Measurements from ENCODE around the gene FBXO44. TPM values are rescaled to one million over a fixed set of nuclear protein-coding genes. Genes with fewer than 3 reads are reported as not detected.

FBXO44 gene
- total RNA-seq, 1 experiment from 2014 or later: 60.9 TPM

DNA sequence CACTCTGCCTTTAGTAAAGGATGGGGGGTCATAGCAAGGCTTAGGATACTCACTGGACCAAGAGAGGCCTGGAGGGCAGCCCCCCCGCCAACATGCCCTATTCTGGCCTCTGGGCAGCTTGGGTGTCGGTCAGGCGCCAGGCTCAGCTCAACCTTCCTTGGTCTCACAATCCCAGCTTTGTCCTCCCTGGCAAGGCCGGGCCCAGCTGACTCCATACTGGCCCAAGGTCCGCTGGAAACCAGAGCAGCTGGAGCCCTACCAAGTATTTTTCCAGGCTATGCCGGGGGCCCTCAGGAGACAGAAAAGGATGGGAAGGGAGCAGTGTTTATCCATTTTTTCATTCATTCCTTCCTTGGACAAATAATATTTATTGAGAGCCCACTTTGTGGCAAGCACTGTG lies 6.6 kb upstream of the FBXO44 start:
- no peak overlapping the region for H3K27ac ChIP-seq (ENCODE audit: low read depth, low read length)
- H3K79me2 ChIP-seq (ENCODE audit: insufficient read depth, low read length): peaks cover 7% of the 10 kb centered on the region; the same call in 1 of the 2 replicates
- H3K27me3 ChIP-seq (ENCODE audit: insufficient read depth, low read length): no peaks in the 10 kb centered on the region
- ChIA-PET POLR2A (no interaction called here), CTCF (no interaction called here), RAD21 (ENCODE audit: low non-redundant PET in 1 of 2, low total read pairs in 2 of 2, uncharacterized antibody in 2 of 2, unreplicated experiment in 2 of 2) (no interaction called here)
- no peaks in the 10 kb centered on the region for H3K36me3 ChIP-seq (ENCODE audit: control insufficient read depth in 1 of 2, insufficient read depth in 2 of 2, low read length in 2 of 2)
- ATAC-seq (no peak), DNase-seq (ENCODE audit: low read depth, low spot score) (no peak)
- intact Hi-C loops (cut with micrococcal nuclease): no loop called here
- no peaks in the 10 kb centered on the region for H3K9me3 ChIP-seq (ENCODE audit: control insufficient read depth in 1 of 2, insufficient read depth in 1 of 2, low read depth in 1 of 2, low read length in 2 of 2)
- H4K20me1 ChIP-seq (ENCODE audit: insufficient read depth): no peaks in the 10 kb centered on the region
- H3K4me3 ChIP-seq (replicated peaks in 1 of 2; ENCODE audit: low read depth in 1 of 2, low read length in 2 of 2): no peak overlapping the region
- H3K9me2 ChIP-seq (ENCODE audit: insufficient read depth): no peaks in the 10 kb centered on the region
- no TSS peak for BruUV-seq (replicated peaks)
- no peak overlapping the region for H3K9ac ChIP-seq (ENCODE audit: low read length)
- H3K4me2 ChIP-seq (ENCODE audit: low read length): no peak overlapping the region
- H2AFZ ChIP-seq (ENCODE audit: low read depth, low read length, poor library complexity, severe bottlenecking): no peak overlapping the region
- H3K4me1 ChIP-seq (ENCODE audit: control insufficient read depth in 1 of 2, insufficient read depth in 2 of 2, low read length in 2 of 2): peaks cover 23 to 37% of the 10 kb centered on the region in 2 experiments; a peak in 3 of 4 replicates
- TF ChIP-seq CEBPB (IDR thresholded peaks at IDR 0.05; ENCODE audit: low read depth) (no peak), EZH2phosphoT487 (IDR thresholded peaks at IDR 0.05; ENCODE audit: borderline replicate concordance) (no peak), YY1 (IDR thresholded peaks at IDR 0.05; ENCODE audit: extremely low read depth, insufficient replicate concordance, low read depth, low read length) (no peak), FOSL1 (IDR thresholded peaks at IDR 0.05; ENCODE audit: low read depth) (no peak), EGR1 (IDR thresholded peaks at IDR 0.05; ENCODE audit: low read depth) (no peak), ZFX (IDR thresholded peaks at IDR 0.05) (no peak), POLR2A (IDR thresholded peaks at IDR 0.05; ENCODE audit: borderline replicate concordance, extremely low read depth, insufficient read depth, insufficient read length) (no peak), ATF3 (IDR thresholded peaks at IDR 0.05) (no peak), JUND (IDR thresholded peaks at IDR 0.05) (no peak), EZH2 (IDR thresholded peaks at IDR 0.05) (no peak), CBX3 (IDR thresholded peaks at IDR 0.05; ENCODE audit: low read depth) (no peak), ZNF274 (IDR thresholded peaks at IDR 0.05; ENCODE audit: low read depth, low read length) (no peak), RAD21 (IDR thresholded peaks at IDR 0.05; ENCODE audit: low read depth) (no peak), SP1 (IDR thresholded peaks at IDR 0.05; ENCODE audit: low read depth) (no peak), TCF7L2 (IDR thresholded peaks at IDR 0.05; ENCODE audit: borderline replicate concordance, extremely low read depth, insufficient read depth, insufficient read length) (no peak), ELF1 (IDR thresholded peaks at IDR 0.05; ENCODE audit: borderline replicate concordance, low read depth) (no peak), POLR2AphosphoS5 (IDR thresholded peaks at IDR 0.05; ENCODE audit: low read depth, low read length) (no peak)
- TF ChIP-seq, protein P1, sequence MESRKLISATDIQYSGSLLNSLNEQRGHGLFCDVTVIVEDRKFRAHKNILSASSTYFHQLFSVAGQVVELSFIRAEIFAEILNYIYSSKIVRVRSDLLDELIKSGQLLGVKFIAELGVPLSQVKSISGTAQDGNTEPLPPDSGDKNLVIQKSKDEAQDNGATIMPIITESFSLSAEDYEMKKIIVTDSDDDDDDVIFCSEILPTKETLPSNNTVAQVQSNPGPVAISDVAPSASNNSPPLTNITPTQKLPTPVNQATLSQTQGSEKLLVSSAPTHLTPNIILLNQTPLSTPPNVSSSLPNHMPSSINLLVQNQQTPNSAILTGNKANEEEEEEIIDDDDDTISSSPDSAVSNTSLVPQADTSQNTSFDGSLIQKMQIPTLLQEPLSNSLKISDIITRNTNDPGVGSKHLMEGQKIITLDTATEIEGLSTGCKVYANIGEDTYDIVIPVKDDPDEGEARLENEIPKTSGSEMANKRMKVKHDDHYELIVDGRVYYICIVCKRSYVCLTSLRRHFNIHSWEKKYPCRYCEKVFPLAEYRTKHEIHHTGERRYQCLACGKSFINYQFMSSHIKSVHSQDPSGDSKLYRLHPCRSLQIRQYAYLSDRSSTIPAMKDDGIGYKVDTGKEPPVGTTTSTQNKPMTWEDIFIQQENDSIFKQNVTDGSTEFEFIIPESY (IDR thresholded peaks at IDR 0.05; ENCODE audit: extremely low read depth, insufficient replicate concordance, low read length): no peak
- TF ChIP-seq, protein P2, sequence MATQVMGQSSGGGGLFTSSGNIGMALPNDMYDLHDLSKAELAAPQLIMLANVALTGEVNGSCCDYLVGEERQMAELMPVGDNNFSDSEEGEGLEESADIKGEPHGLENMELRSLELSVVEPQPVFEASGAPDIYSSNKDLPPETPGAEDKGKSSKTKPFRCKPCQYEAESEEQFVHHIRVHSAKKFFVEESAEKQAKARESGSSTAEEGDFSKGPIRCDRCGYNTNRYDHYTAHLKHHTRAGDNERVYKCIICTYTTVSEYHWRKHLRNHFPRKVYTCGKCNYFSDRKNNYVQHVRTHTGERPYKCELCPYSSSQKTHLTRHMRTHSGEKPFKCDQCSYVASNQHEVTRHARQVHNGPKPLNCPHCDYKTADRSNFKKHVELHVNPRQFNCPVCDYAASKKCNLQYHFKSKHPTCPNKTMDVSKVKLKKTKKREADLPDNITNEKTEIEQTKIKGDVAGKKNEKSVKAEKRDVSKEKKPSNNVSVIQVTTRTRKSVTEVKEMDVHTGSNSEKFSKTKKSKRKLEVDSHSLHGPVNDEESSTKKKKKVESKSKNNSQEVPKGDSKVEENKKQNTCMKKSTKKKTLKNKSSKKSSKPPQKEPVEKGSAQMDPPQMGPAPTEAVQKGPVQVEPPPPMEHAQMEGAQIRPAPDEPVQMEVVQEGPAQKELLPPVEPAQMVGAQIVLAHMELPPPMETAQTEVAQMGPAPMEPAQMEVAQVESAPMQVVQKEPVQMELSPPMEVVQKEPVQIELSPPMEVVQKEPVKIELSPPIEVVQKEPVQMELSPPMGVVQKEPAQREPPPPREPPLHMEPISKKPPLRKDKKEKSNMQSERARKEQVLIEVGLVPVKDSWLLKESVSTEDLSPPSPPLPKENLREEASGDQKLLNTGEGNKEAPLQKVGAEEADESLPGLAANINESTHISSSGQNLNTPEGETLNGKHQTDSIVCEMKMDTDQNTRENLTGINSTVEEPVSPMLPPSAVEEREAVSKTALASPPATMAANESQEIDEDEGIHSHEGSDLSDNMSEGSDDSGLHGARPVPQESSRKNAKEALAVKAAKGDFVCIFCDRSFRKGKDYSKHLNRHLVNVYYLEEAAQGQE (IDR thresholded peaks at IDR 0.05; ENCODE audit: low read depth): no peak
- TF ChIP-seq, protein P3, sequence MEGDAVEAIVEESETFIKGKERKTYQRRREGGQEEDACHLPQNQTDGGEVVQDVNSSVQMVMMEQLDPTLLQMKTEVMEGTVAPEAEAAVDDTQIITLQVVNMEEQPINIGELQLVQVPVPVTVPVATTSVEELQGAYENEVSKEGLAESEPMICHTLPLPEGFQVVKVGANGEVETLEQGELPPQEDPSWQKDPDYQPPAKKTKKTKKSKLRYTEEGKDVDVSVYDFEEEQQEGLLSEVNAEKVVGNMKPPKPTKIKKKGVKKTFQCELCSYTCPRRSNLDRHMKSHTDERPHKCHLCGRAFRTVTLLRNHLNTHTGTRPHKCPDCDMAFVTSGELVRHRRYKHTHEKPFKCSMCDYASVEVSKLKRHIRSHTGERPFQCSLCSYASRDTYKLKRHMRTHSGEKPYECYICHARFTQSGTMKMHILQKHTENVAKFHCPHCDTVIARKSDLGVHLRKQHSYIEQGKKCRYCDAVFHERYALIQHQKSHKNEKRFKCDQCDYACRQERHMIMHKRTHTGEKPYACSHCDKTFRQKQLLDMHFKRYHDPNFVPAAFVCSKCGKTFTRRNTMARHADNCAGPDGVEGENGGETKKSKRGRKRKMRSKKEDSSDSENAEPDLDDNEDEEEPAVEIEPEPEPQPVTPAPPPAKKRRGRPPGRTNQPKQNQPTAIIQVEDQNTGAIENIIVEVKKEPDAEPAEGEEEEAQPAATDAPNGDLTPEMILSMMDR (IDR thresholded peaks at IDR 0.05 in 2 of 3, conservative IDR thresholded peaks at IDR 0.05 in 1 of 3; ENCODE audit: borderline replicate concordance in 1 of 3, insufficient read depth in 1 of 3, low read depth in 2 of 3, low read length in 2 of 3): no peak
